GM18858 (cell line): Measurements from ENCODE around the gene C3orf22.
"Not testable (repeated sequence)": the region's sequence is repeated elsewhere in the genome, so short reads cannot be mapped to it uniquely, and the experiment has no call there.

Source experiments
- ATAC-seq: cut with Tn5 transposase; IDR thresholded peaks from one replicate; pipeline ENCODE4 v1.9.1; 2021; ENCODE audit not compliant: unreplicated experiment

The C3orf22 gene

DNA sequence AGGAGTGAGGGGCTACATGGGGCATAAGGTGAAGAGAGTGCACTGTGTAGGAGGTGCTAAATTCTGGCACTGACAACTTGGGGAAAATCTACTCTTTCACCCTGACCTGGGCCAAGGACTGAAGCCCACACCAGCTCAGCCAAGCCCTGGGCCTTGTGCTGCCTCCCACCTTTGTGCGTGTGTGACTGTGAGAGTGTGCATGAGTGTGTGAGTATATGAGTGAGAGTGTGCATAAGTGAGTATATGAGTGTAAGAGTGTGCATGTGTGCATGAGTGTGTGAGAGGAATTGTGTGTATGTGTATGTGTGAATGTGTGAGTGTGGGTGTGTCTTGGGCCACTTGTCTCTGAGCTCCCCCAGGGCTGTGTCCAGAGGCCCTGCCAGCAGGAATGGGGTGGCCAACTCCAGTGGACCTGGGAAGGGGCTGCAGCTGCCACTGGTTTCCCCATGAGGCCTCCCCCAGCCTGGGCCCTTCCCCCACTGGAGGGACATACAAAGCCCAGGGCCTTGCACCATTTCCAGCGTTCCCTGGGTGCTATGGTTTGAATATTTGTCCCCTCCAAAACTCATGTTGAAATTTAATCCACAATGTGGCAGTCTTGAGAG lies 15.2 kb downstream of the C3orf22 start:
- no peak for ATAC-seq

DNA sequence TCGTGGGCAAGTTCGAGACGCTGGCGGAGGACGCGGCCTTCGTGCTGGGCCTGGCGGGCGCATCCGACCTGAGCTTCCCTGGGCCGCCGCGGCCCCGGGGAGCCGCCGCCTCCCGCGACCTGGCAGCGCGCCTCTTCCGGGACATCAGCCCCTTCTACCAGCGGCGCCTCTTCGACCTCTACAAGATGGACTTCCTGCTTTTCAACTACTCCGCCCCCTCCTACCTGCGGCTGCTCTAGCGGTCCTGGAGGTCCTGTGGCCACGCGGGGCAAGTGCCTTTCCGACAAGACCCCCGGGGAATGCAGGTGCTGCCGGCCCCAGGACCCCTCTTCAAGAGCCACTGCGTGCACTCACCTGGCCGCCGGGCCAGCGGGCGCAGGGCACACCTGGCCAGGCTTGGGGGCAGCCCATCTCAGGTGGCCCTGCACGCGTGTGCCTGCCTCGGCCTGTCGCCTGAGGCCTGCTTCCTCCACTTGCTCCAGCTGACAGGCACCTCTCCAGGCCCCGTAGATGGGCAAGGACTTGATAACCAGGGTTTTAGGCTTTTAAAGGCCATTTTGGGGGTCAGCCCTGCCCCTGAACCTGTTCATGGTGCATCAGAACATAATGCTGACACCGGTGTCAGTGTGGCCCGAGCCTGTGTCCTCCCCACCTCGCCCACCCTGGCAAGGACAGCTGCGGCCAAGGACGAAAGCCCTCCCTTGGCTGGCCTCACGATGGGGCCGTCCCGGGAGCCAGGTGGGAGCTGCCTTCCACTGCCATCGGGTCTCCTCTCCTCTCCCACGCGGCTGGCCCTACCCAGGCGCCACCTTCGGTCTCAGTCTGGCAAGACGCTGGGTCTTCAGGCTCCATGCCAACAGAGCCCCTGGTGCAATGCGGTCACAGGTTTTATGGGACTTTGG lies 16.1 kb downstream of the C3orf22 start:
- no peak for ATAC-seq

DNA sequence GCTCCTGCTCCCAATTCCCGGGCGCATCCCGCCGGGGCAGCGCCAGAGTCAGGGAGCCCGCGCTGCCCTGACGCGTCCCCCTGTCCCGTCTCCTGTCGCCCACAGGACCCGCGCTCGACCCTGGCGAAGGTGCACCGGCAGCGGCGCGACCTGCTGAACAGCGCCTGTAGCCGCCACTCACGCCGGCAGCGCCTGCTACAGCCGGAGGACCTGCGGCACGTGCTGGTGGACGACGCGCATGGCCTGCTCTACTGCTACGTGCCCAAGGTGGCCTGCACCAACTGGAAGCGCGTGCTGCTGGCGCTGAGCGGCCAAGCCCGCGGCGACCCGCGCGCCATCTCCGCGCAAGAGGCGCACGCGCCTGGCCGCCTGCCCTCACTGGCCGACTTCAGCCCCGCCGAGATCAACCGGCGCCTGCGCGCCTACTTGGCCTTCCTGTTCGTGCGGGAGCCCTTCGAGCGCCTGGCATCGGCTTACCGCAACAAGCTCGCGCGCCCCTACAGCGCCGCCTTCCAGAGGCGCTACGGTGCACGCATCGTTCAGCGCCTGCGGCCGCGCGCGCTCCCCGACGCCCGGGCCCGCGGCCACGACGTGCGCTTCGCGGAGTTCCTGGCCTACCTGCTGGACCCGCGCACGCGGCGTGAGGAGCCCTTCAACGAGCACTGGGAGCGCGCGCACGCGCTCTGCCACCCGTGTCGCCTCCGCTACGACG lies 16.9 kb downstream of the C3orf22 start:
- ATAC-seq = no peak

DNA sequence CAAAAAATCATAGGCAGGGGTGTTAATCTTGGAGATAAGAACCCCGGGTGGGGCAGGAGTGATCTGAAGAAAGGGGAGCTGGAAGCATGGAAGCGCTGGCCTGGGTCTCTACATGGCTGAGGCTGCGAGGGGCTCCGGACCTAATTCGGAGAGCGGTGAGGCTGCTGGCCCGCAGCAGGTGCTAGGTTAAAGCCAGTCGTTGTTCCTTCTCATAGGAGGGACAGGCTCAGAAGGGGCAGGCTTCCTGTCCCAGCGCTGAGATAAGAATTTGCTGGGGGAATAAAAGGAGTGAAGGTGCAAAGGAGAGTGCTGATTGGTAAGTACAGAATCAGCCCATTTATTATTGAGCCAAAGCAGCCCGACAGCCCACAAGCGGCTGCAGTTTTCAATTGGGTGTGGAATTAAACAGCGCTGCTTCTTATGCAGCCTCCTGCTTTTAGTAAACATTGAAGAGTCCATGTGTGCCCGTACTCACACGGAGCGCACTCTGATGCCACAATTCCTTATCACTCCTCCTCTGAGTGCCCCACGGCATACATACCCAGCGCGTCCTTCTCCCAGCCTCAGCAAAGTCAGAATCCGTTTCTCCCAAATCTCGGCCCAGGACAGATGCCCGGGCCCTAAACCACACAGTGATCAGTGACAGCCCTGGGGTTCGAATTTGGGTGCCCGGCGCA lies 17.6 kb downstream of the C3orf22 start:
- ATAC-seq = no peak

DNA sequence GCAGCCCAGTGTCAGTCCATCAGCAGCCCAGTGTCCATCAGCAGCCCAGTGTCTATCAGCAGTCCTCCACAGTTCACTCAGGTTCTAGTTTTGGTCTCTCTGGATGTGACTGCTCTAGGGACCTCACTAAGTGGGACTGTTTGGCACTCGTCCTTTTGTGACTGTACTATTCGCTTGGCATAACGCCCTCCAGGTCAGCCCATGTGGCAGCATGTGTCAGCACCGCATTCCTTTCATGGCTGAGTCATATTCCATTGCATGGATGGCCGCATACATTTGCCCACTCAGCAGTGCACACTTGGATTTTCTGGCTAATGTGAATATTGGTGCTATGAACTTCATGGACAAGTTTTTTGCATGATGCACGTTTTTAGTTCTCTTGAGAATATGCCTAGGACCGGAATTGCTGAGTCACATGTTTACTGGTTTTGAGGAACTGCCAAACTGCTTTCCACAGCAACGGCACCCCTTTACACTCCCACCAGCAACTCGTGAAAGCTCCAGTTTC lies 18.3 kb downstream of the C3orf22 start:
- ATAC-seq = no peak

DNA sequence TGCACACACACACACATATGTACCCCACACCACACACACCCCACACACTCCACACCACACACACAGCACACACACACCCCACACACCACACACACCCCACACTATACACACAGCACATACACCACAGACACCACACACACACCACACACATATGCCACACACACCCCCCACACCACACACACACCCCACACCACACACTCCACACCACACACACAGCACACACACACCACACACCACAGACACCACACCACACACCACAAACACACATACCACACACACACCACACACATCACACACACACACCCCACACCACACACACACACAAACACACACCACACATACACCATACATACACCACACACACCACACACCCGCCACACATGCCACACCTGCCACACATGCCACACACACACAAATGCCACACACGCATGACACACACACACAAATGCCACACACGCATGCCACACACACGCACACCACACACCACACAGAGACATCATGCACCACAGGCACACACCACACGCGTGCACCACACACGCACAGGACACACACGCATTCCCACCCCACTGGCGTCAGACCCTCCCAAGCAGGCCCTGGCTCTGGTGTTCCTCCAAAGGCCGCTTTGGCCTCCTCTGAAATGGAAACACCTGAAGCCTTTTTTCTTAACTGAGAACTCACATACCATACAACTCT lies 19.0 kb downstream of the C3orf22 start:
- no peak for ATAC-seq

DNA sequence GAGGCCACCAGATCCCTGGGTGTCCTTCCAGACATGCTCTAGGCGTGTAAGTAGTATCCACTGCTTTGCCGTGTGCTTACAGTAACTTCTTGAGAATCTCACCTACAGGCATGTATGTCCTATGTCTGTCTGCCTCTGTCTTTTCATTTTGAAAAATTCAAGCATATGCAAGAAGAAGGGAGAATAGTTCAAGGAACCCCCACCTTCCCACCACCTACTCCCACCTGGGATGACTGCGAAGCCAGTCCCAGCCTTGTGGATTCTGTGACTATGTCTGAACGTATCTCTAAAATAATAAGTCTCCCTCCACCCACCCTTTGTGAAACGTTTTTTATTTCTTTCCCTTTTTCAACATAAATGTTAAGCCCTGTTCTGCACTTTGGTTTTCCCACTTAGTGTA lies 19.8 kb downstream of the C3orf22 start:
- no peak for ATAC-seq

DNA sequence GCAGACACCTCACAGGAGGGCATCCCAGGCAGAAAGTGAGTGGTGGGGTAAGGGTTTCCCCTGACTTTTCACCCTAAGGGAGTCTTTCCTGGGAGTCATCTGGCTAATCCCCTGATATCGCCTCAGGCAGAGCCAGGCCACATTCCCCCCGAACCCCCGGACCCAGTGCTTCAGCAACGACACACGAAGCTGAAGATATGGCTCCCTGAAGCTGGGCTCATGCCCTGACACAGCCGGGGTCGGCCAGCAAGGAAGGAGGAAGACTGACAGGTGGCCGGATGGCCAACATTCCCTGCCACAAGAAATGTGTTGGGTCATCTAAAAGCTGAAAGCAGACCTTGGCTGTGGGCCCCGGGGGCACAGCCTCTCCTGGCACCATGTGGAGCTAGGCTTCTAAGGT lies 20.4 kb downstream of the C3orf22 start:
- ATAC-seq = no peak

DNA sequence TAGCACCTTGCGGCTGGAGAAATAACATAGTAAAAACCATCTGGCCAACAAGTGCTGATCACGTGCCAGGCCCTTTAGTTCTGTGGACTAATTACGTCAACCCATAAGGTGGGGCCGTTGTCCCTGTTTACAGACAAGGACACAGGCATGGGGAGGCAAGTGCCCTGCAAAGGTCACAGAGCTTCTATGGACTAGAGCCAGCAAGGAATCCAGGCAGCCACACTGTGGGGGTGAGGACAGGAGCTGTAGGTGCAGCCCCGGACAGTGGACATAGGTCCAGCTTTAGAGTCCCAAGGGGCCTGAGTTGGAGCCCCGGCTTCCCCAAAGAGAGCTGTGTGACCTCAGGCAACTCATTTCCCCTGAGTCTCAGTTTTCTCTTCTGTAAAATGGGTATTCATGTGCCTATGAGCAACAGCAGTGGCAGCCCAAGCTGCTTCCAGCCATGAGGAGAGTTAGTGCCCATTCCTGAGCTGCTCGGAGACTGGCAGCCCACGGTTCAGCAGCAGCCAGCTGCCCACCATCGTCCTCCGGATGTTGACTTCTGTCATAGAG lies 20.9 kb downstream of the C3orf22 start:
- no peak for ATAC-seq

DNA sequence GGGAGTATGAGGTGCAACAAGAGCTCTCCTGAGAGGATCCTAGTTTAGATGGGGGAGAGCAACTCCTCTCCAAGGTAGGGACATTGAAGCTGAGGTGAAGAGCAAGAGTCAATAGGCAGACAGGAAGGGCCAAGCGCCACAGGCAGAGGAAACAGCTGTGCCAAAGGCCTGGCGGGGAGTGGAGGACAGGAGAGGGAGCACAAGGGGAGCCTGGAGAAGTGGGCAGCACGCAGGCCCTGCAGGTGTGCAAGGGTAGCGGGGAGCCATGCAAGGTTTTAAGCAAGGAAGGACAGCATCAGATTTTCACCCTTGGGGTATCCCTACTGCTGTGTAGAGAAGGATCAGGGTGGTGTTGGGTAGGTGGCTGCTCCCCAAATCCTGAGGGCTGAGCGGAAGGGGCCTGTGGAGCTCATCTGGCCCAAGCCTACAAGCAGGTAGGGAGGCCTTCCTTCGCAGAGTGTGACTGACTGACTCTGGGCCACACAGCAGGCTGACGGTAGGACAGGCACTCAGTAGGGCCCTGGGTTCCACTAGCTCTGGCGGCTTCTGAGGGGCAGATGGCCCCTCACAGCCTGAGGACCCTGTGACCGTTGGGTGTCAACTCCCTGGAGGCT lies 21.5 kb downstream of the C3orf22 start:
- ATAC-seq = no peak

DNA sequence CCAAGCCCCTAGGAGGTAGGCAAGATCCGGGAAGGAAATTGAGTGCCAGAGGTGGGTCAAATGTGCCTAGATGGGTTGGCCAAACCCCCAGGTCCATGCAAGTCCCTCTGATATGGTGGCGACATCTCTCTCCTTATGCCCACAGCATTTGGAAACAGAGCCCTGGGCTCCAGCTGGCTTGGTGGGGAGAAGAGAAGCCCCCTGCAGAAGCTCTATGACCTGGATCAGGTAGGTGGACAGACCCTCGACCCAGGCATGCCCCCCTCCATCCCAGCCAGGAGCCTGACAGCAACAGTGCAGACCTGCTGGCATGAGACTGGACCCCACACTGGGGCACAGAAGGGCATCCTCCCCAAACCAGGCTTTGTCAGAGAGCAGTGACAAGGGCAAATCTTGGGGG lies 22.6 kb downstream of the C3orf22 start:
- no peak for ATAC-seq

DNA sequence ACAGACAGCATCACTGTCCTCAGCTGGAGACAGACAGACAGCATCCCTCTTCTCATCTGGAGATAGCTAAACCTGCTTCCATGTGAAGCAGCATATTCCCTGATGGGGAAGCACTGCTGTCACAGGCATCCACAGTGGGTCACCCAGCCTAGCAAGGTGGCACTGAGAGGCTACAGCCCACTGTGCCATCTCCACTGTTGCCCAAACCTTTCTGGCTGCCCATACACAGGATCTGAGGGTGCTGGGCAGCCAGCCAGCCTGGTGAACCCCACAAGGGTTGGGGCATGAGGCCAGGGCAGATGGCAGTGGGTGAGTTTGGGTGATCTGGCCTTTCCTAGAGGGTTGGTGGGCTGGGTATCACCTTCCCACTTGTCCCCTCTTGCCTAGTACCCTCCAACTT lies 23.1 kb downstream of the C3orf22 start:
- ATAC-seq = no peak

DNA sequence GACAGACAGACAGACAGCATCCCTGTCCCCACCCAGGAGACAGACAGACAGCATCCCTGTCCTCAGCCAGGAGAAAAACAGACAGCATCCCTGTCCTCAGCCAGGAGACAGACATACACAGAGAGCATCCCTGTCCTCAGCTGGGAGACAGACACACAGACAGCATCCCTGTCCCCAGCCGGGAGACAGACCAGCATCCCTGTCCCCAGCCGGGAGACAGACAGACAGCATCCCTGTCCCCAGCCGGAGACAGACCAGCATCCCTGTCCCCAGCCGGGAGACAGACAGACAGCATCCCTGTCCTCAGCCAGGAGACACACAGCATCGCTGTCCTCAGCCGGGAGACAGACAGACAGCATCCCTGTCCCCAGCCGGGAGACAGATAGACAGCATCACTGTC lies 24.0 kb downstream of the C3orf22 start:
- ATAC-seq = not testable (repeated sequence)

DNA sequence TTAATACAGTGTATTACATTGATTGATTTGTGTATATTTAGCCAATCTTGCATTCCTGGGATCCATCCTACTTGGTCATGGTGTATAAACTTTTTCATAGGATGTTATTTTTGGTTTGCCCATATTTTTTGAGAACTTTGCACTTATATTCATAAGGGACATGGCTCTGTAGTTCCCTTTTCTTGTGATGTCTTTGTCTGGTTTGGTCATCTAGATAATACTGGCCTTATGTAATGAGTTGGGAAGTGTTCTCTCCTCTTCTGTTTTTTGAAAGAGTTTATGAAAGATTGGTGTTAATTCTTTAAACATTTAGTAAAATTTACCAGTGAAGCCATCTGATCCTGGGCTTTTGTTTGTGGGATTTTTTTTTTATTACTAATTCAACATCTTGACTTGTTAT lies 25.2 kb downstream of the C3orf22 start:
- no peak for ATAC-seq

DNA sequence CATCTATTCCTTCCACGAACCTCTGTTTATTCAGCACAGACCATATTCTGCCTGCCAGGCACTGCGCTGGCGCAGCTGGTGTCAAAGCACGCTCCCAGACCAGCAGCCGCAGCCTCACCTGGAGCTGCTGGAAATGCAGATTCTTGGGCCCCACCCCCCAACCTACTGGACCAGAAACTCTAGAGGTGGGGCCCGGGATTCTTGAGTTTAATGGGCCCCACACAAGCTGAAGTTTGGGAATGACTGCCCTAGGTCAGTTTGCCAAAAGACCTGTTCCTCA lies 27.7 kb downstream of the C3orf22 start:
- ATAC-seq = no peak

DNA sequence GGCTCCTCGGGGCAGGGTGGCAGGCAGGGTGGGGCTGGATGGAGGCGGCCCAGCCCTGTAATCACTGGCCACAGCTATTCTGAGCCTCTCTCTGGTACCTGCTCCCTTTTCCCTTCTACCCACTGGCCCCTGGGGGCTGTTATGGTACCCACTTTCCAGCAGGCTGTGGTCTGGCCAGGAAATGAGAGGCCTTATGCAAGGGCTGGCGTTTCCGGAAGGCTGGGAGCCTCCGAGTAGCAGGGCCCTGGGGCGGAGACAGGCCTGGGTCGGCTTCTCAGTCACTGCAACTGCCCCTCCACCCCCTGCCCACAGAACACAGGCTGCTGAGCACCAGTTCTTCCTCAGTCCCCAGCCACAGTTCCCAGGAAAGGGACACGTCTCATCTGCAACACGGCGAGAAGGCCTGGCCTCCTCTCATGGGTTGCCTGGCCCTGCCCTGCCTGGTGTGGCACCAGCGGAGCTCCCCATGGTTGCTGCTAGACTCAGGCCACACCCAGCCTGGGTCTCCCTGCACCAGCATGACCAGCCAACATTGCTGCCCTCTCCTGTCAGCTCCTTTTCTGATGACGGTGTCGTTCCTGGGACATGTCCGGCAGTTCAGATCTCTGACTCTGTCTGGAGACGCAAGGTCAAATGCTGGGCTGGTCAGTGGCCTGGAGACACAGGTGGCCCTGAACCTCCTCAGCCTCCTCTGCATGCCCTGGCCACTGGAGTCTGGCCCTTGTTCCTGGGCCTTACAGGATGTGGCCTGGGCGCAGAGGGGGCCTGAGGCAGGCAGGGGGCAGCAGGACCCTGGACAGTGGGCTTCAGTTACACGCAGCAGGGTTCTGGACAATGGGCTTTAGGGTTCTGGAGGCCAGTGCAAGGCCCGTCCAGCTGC lies 28.3 kb downstream of the C3orf22 start:
- ATAC-seq = no peak

DNA sequence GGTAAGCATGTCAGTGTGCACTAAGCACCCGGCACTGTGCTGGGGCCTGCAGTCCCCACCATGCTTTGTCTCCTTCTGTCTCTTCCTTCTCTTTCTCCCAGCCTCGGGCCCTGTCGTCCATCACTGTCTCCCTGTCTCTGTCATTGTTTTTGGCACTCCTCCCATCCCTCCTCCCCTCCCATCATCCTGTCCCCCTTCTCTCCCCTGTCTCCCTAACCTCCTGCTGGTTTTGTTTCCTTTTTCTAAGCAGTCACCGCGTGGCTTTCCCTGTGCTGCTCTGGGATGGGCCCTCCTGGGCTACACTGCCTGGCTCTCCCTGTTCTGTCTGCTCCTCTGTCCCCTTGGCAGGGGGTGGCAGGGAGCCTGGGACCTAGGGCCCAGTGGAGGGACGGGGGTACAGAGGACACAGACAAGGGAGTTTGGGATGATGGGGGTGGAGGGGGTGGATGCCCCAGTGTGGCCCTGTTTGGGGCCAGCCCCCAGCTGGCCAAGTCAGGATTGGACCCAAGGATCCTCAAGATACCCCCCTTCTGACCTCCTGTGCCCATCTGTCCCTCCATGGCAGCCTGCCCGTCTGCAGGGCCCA lies 29.1 kb downstream of the C3orf22 start:
- no peak for ATAC-seq

DNA sequence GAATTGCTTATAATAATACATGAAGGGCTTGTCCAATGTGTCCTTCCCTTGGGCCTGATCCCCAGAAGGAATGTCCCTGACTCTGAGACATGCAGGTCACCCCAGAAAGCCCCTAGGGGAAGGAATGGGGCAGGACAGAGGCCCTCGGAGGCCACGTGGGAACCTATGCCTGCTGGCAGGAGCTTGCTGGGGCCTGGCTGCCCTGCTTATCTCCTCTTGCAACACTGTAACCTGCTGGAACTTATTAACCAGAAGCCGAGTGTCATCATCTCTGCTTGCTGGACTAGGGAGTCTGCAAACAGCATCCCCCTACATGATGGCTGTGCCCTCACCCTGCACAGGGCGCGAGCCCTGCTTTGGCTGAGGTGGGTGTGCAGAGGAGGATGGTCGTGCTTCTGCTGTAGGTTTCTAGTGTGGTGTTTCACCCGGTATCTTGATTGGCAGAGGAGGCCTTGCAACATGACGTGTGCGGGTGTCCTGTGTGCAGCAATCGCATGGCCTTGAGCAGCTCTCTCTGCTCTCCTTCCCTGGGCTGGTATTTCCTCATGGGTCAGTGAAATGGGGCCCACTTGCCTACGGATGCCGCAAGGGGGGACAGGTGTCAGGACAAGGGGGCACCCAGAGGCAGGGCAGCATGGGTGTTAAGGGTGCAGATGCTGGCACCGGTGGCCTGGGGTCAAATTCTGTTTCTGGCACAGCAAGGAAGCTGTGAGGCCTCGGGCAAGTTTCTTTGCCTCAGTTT lies 29.8 kb downstream of the C3orf22 start:
- ATAC-seq = no peak
